Choroid plexus epithelial cell (primary cell): ENCODE data around the gene LARP4B.

Experiments used
- DNase-seq: peaks from one replicate; pipeline ENCODE4 v3.0.0-alpha.2; 2010; ENCODE audit warnings: low read depth
- H3K4me3 ChIP-seq: 2 replicates; pipeline ENCODE4 v1.5.1; 2011; ENCODE audit warnings: low read depth, mild to moderate bottlenecking, control low read depth, low read length, moderate library complexity
- CTCF ChIP-seq: conservative IDR thresholded peaks from 2 replicates; pipeline ENCODE4 v1.5.1; 2011; ENCODE audit warnings: low read depth, mild to moderate bottlenecking, control low read depth, inconsistent platforms, low read length, moderate library complexity

The LARP4B gene

GRCh38 chr10:814536-815302, 116.8 kb downstream of the LARP4B start:
- no peak for TF ChIP-seq CTCF
- H3K4me3 ChIP-seq = no peak overlapping the region

GRCh38 chr10:813286-813685, 118.2 kb downstream of the LARP4B start:
- TF ChIP-seq CTCF = no peak
- no peak overlapping the region for H3K4me3 ChIP-seq
- DNase-seq = no peak

More at GRCh38 chr10:814536-815302, 116.8 kb downstream of the LARP4B start:
- DNase-seq = no peak

GRCh38 chr10:812787-813186, 118.7 kb downstream of the LARP4B start:
- no peak for DNase-seq
- no peak for TF ChIP-seq CTCF
- no peak overlapping the region for H3K4me3 ChIP-seq

- peak; percentile 47 for DNase-seq
- TF ChIP-seq CTCF = no peak
- no peak overlapping the region for H3K4me3 ChIP-seq
Observed at GRCh38 chr10:811379-812175, 119.9 kb downstream of the LARP4B start.

GRCh38 chr10:810351-810846, 121.1 kb downstream of the LARP4B start:
- peak; percentile 57 for TF ChIP-seq CTCF
- peak; percentile 49 for DNase-seq
- no peak overlapping the region for H3K4me3 ChIP-seq

GRCh38 chr10:809671-810350, 121.7 kb downstream of the LARP4B start:
- H3K4me3 ChIP-seq = no peak overlapping the region
- no peak for TF ChIP-seq CTCF
- no peak for DNase-seq
